Fibroblast of upper back skin (primary cell): ENCODE measurements around the gene ATP8B4.

Experiments used
- DNase-seq: peaks from one replicate; pipeline ENCODE4 v3.0.0-alpha.2; 2013

The ATP8B4 gene

GRCh38 chr15:49888323-49888693 is 230.7 kb downstream of the ATP8B4 start:
- DNase-seq, result no peak

GRCh38 chr15:49887659-49888322 is 231.2 kb downstream of the ATP8B4 start:
- DNase-seq, result peak; percentile 27

GRCh38 chr15:49883121-49883520 is 235.9 kb downstream of the ATP8B4 start:
- DNase-seq, result no peak

GRCh38 chr15:49881866-49882265 is 237.2 kb downstream of the ATP8B4 start:
- DNase-seq, result no peak

GRCh38 chr15:49881433-49881832 is 237.6 kb downstream of the ATP8B4 start:
- DNase-seq, result no peak

- peak; percentile 52 for DNase-seq
These were observed 241.0 kb downstream of the ATP8B4 start for GRCh38 chr15:49877873-49878521.

- DNase-seq, result peak; percentile 11
These were observed 241.7 kb downstream of the ATP8B4 start for GRCh38 chr15:49877117-49877872.

- DNase-seq, result no peak
These were observed 242.5 kb downstream of the ATP8B4 start for GRCh38 chr15:49876401-49877038.

GRCh38 chr15:49875392-49875791 is 243.6 kb downstream of the ATP8B4 start:
- no peak for DNase-seq

GRCh38 chr15:49870472-49870871 is 248.6 kb downstream of the ATP8B4 start:
- DNase-seq, result peak; percentile 41

GRCh38 chr15:49868348-49868747 is 250.7 kb downstream of the ATP8B4 start:
- DNase-seq, result no peak

GRCh38 chr15:49865925-49866757 is 252.9 kb downstream of the ATP8B4 start:
- peak; percentile 18 for DNase-seq

- no peak for DNase-seq
These were observed 254.8 kb downstream of the ATP8B4 start for GRCh38 chr15:49864251-49864650.

- peak; percentile 72 for DNase-seq
These were observed 255.4 kb downstream of the ATP8B4 start for GRCh38 chr15:49863431-49864224.

GRCh38 chr15:49860101-49860500 is 258.9 kb downstream of the ATP8B4 start:
- peak; percentile 92 for DNase-seq

GRCh38 chr15:49857496-49858475 is 261.2 kb downstream of the ATP8B4 start:
- peak; percentile 48 for DNase-seq

GRCh38 chr15:49855917-49856637 is 263.0 kb downstream of the ATP8B4 start:
- peak; percentile 98 for DNase-seq

GRCh38 chr15:49852756-49853155 is 266.3 kb downstream of the ATP8B4 start:
- peak; percentile 11 for DNase-seq

- DNase-seq, result no peak
These were observed 270.2 kb downstream of the ATP8B4 start for GRCh38 chr15:49848807-49849206.

- DNase-seq, result peak; percentile 99
These were observed 270.7 kb downstream of the ATP8B4 start for GRCh38 chr15:49848282-49848724.
